ENCODE measurements around the gene CCDC47. TPM values are rescaled to one million over a fixed set of nuclear protein-coding genes. Genes with fewer than 3 reads are reported as not detected.

Gene CCDC47
- total RNA-seq, 2 experiments from 2014 or later = 31.0 to 31.3 TPM

DNA sequence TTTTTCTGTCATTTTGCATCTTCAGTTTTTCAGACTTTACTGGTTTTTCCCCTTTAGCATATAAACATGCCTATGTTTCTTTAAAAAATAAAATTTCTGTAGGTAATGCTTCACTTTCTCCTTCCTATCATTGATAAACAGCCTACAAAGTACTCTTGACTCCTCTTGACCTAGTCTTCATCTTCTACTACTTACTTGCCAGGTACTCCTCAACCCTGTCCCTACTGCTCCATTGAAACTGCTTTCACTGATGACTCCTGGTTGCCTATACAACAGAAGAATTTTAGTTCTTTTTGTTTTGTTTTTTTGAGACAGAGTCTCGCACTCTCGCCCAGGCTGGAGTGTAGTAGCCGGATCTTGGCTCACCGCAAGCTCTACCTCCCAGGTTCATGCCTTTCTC is 7.5 kb upstream of the CCDC47 start:
- no peak overlapping the region for H3K4me3 Mint-ChIP-seq
- CTCF ChIA-PET = no interaction called here

DNA sequence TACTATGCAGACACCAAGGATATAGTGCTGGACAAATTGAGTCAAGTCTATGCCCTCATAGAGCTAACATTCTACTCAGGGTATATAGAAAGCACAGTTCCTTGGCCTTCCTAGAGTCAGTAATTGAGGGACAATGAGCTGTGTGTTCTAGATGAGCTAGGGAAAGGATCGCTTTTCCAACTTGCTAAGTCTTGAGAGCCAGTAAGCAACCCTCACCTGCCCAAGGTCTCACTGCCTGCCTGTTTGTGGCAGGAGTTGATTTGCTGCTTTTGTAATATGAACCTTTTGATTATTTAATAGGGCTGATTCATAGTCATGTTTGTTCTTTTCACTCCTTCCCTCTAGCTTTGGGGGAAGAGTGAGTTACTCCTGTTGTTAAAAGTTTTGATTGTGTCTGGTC is 7.1 kb upstream of the CCDC47 start:
- peak overlapping the region; percentile 14 for H3K27ac Mint-ChIP-seq
- Histone ChIP-seq H3K27ac (ENCODE audit: low read depth in 1 of 2, low read length in 2 of 2) (no peak overlapping the region), H3K36me3 (ENCODE audit: insufficient read depth, low read length) (peaks cover 46% of the 10 kb centered on the region), H3K4me1 (ENCODE audit: insufficient read depth, low read length) (peaks cover 37% of the 10 kb centered on the region), H3K9me3 (ENCODE audit: control insufficient read depth in 1 of 2, insufficient read depth in 1 of 2, low read length in 2 of 2) (no peaks in the 10 kb centered on the region), H3K4me3 (ENCODE audit: low read length) (no peak overlapping the region), H3K27me3 (ENCODE audit: control insufficient read depth in 1 of 2, insufficient read depth in 2 of 2, low read length in 2 of 2) (no peaks in the 10 kb centered on the region)
- ChIA-PET POLR2A (no interaction called here), CTCF (no interaction called here)
- ATAC-seq (ENCODE audit: poor library complexity) (no peak), DNase-seq (no peak)
- H3K4me3 Mint-ChIP-seq = no peak overlapping the region
- TF ChIP-seq, protein P1, sequence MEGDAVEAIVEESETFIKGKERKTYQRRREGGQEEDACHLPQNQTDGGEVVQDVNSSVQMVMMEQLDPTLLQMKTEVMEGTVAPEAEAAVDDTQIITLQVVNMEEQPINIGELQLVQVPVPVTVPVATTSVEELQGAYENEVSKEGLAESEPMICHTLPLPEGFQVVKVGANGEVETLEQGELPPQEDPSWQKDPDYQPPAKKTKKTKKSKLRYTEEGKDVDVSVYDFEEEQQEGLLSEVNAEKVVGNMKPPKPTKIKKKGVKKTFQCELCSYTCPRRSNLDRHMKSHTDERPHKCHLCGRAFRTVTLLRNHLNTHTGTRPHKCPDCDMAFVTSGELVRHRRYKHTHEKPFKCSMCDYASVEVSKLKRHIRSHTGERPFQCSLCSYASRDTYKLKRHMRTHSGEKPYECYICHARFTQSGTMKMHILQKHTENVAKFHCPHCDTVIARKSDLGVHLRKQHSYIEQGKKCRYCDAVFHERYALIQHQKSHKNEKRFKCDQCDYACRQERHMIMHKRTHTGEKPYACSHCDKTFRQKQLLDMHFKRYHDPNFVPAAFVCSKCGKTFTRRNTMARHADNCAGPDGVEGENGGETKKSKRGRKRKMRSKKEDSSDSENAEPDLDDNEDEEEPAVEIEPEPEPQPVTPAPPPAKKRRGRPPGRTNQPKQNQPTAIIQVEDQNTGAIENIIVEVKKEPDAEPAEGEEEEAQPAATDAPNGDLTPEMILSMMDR (IDR thresholded peaks at IDR 0.05) = no peak
- intact Hi-C loops (cut with DNase I, micrococcal nuclease) = no loop called here
- H3K4me1 Mint-ChIP-seq (ENCODE audit: low read depth) = peaks cover 74% of the 10 kb centered on the region
- no peaks in the 10 kb centered on the region for H3K9me3 Mint-ChIP-seq
- peaks cover 57% of the 10 kb centered on the region for H3K36me3 Mint-ChIP-seq (ENCODE audit: low read depth)
- H3K27me3 Mint-ChIP-seq = no peaks in the 10 kb centered on the region

More for the DNA sequence above, 7.5 kb upstream of the CCDC47 start:
- Histone ChIP-seq H3K4me1 (ENCODE audit: insufficient read depth, low read length) (peaks cover 36% of the 10 kb centered on the region), H3K36me3 (ENCODE audit: insufficient read depth, low read length) (peaks cover 49% of the 10 kb centered on the region), H3K9me3 (ENCODE audit: control insufficient read depth in 1 of 2, insufficient read depth in 1 of 2, low read length in 2 of 2) (no peaks in the 10 kb centered on the region), H3K27me3 (ENCODE audit: control insufficient read depth in 1 of 2, insufficient read depth in 2 of 2, low read length in 2 of 2) (no peaks in the 10 kb centered on the region), H3K4me3 (ENCODE audit: low read length) (no peak overlapping the region), H3K27ac (ENCODE audit: low read depth in 1 of 2, low read length in 2 of 2) (no peak overlapping the region)
- Mint-ChIP-seq H3K4me1 (ENCODE audit: low read depth) (peaks cover 74% of the 10 kb centered on the region), H3K36me3 (ENCODE audit: low read depth) (peaks cover 61% of the 10 kb centered on the region), H3K27me3 (no peaks in the 10 kb centered on the region), H3K27ac (peak overlapping the region; percentile 14), H3K9me3 (no peaks in the 10 kb centered on the region)
- TF ChIP-seq, protein P1 (IDR thresholded peaks at IDR 0.05) = no peak
- no peak for DNase-seq
- intact Hi-C loops (cut with DNase I, micrococcal nuclease) = no loop called here
- ATAC-seq (ENCODE audit: poor library complexity) = no peak
- POLR2A ChIA-PET = interaction anchor here (1.4 kb wide), 1 partner anchor 24 kb away, joined by 3 read pairs; no protein-coding TSS in a partner anchor

DNA sequence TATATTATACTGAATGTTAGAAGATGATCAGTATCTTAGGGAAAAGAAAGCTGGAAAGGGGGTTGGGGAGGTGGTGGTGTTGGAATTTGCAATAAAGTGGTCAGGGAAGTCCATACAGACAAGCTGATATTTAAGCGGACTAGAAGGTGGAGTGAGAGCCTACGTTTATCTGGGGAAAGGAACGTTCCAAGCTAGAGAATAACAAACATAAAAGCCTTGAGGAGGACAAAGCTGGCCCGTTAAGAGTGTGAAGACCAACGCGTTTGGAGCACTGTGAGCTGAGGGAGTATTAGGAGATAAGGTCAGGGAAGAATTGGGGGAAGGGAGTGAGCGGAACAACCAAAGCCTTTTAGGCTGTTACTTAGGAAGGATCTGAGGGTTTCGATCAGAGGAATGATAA is 2.0 kb upstream of the CCDC47 start:
- peak overlapping the region; percentile 97 for H3K27ac Mint-ChIP-seq
- ATAC-seq (ENCODE audit: poor library complexity) = no peak
- POLR2A ChIA-PET = interaction anchor here (0.8 to 6.2 kb wide), 8 partner anchors 8 to 731 kb away, joined by 3 to 276 read pairs (median 43); partner anchors contain the start of genes CEP95, DDX5, FTSJ3 and LIMD2
- Histone ChIP-seq H3K27ac (ENCODE audit: low read depth in 1 of 2, low read length in 2 of 2) (peak overlapping the region in 1 of 2 donors; percentile 6), H3K4me1 (ENCODE audit: insufficient read depth, low read length) (peaks cover 60% of the 10 kb centered on the region), H3K4me3 (ENCODE audit: low read length) (peak overlapping the region; percentile 67), H3K36me3 (ENCODE audit: insufficient read depth, low read length) (peaks cover 32% of the 10 kb centered on the region), H3K27me3 (ENCODE audit: control insufficient read depth in 1 of 2, insufficient read depth in 2 of 2, low read length in 2 of 2) (no peaks in the 10 kb centered on the region), H3K9me3 (ENCODE audit: control insufficient read depth in 1 of 2, insufficient read depth in 1 of 2, low read length in 2 of 2) (no peaks in the 10 kb centered on the region)
- CTCF ChIA-PET = interaction anchor here (1.3 to 3.3 kb wide), 4 partner anchors 28 to 77 kb away, joined by 3 to 11 read pairs (median 6); no protein-coding TSS in a partner anchor
- intact Hi-C loops (cut with DNase I, micrococcal nuclease) = loop anchor here in 1 of 2 experiments (10.0 kb wide), 2 partner anchors 249 to 719 kb away; partner anchors contain the start of genes ICAM2 and POLG2
- peaks cover 83% of the 10 kb centered on the region for H3K4me1 Mint-ChIP-seq (ENCODE audit: low read depth)
- no peaks in the 10 kb centered on the region for H3K27me3 Mint-ChIP-seq
- H3K9me3 Mint-ChIP-seq = no peaks in the 10 kb centered on the region
- TF ChIP-seq, protein P1 (IDR thresholded peaks at IDR 0.05) = no peak
- peaks cover 49% of the 10 kb centered on the region for H3K36me3 Mint-ChIP-seq (ENCODE audit: low read depth)
- peak overlapping the region; percentile 99 for H3K4me3 Mint-ChIP-seq
- DNase-seq = no peak

Data from CD4-positive, alpha-beta T cell (primary cell).